Measurements from ENCODE around the gene RFT1. TPM values are rescaled to one million over a fixed set of nuclear protein-coding genes. Genes with fewer than 3 reads are reported as not detected.

The RFT1 gene
- total RNA-seq, 1 donor from 2014 or later: 27.7 TPM

- TF ChIP-seq CTCF (IDR thresholded peaks at IDR 0.05; ENCODE audit: unreplicated experiment): no peak
- Mint-ChIP-seq H3K4me3 (no peak overlapping the region), H3K9me3 (no peaks in the 10 kb centered on the region), H3K27ac (no peak overlapping the region), H3K36me3 (no peaks in the 10 kb centered on the region), H3K27me3 (ENCODE audit: low read depth) (peaks cover 6% of the 10 kb centered on the region), H3K4me1 (peaks cover 11% of the 10 kb centered on the region)
- DNase-seq (ENCODE audit: low spot score in 2 of 2, unreplicated experiment in 2 of 2): no peak
Observed at GRCh38 chr3:53071882-53072431, 58.3 kb downstream of the RFT1 start.

GRCh38 chr3:53069422-53070068 is 60.7 kb downstream of the RFT1 start:
- no peaks in the 10 kb centered on the region for H3K36me3 Mint-ChIP-seq
- TF ChIP-seq CTCF (IDR thresholded peaks at IDR 0.05; ENCODE audit: unreplicated experiment): no peak
- peaks cover 18% of the 10 kb centered on the region for H3K27me3 Mint-ChIP-seq (ENCODE audit: low read depth)
- peaks cover 11% of the 10 kb centered on the region for H3K4me1 Mint-ChIP-seq
- no peak overlapping the region for H3K4me3 Mint-ChIP-seq
- no peak for DNase-seq (ENCODE audit: low spot score in 2 of 2, unreplicated experiment in 2 of 2)
- H3K27ac Mint-ChIP-seq: no peak overlapping the region
- no peaks in the 10 kb centered on the region for H3K9me3 Mint-ChIP-seq

GRCh38 chr3:53068176-53068575 is 62.1 kb downstream of the RFT1 start:
- peaks cover 8% of the 10 kb centered on the region for H3K4me1 Mint-ChIP-seq
- H3K4me3 Mint-ChIP-seq: no peak overlapping the region
- no peak for DNase-seq (ENCODE audit: low spot score in 2 of 2, unreplicated experiment in 2 of 2)
- H3K36me3 Mint-ChIP-seq: no peaks in the 10 kb centered on the region
- peaks cover 27% of the 10 kb centered on the region for H3K27me3 Mint-ChIP-seq (ENCODE audit: low read depth)
- H3K27ac Mint-ChIP-seq: no peak overlapping the region
- H3K9me3 Mint-ChIP-seq: no peaks in the 10 kb centered on the region
- TF ChIP-seq CTCF (IDR thresholded peaks at IDR 0.05; ENCODE audit: unreplicated experiment): no peak

- Mint-ChIP-seq H3K9me3 (no peaks in the 10 kb centered on the region), H3K4me3 (no peak overlapping the region), H3K27ac (no peak overlapping the region), H3K4me1 (peaks cover 3% of the 10 kb centered on the region), H3K36me3 (no peaks in the 10 kb centered on the region), H3K27me3 (ENCODE audit: low read depth) (peaks cover 28% of the 10 kb centered on the region)
- DNase-seq (ENCODE audit: low spot score in 2 of 2, unreplicated experiment in 2 of 2): no peak
- no peak for TF ChIP-seq CTCF (IDR thresholded peaks at IDR 0.05; ENCODE audit: unreplicated experiment)
Observed at GRCh38 chr3:53067567-53067966, 62.7 kb downstream of the RFT1 start.

- H3K27ac Mint-ChIP-seq: no peak overlapping the region
- no peaks in the 10 kb centered on the region for H3K36me3 Mint-ChIP-seq
- H3K4me1 Mint-ChIP-seq: no peaks in the 10 kb centered on the region
- peaks cover 39% of the 10 kb centered on the region for H3K27me3 Mint-ChIP-seq (ENCODE audit: low read depth)
- no peak overlapping the region for H3K4me3 Mint-ChIP-seq
- no peak for DNase-seq (ENCODE audit: low spot score in 2 of 2, unreplicated experiment in 2 of 2)
- no peaks in the 10 kb centered on the region for H3K9me3 Mint-ChIP-seq
- no peak for TF ChIP-seq CTCF (IDR thresholded peaks at IDR 0.05; ENCODE audit: unreplicated experiment)
Observed at GRCh38 chr3:53065841-53066480, 64.3 kb downstream of the RFT1 start.

Data from mesothelial cell of epicardium (in vitro differentiated cells).